H9 (cell line): Measurements from ENCODE around the gene MSI2. TPM values are rescaled to one million over a fixed set of nuclear protein-coding genes. Genes with fewer than 3 reads are reported as not detected.

Source experiments
- DNase-seq: peaks from one replicate; pipeline ENCODE4 v3.0.0-alpha.2; 2017
- H2AFZ ChIP-seq: one replicate; pipeline ENCODE4 v1.6.1; 2013; ENCODE audit warnings: mild to moderate bottlenecking, low read length, control low read depth, moderate library complexity
- H2AK5ac ChIP-seq: 2 replicates; pipeline ENCODE4 v1.6.1; 2013; ENCODE audit warnings: low read length, control low read depth, mixed read lengths; ENCODE audit not compliant: insufficient read length
- H2BK120ac ChIP-seq: one replicate; pipeline ENCODE4 v1.6.1; 2013; ENCODE audit warnings: low read depth, mild to moderate bottlenecking, low read length, control low read depth, inconsistent platforms; ENCODE audit not compliant: poor library complexity, severe bottlenecking
- H2BK12ac ChIP-seq: 2 replicates; pipeline ENCODE4 v1.6.1; 2013; ENCODE audit warnings: low read length, control low read depth, mixed read lengths, low read depth; ENCODE audit not compliant: insufficient read length
- H2BK15ac ChIP-seq: 2 replicates; pipeline ENCODE4 v1.6.1; 2013; ENCODE audit warnings: low read depth, low read length, control low read depth
- H2BK20ac ChIP-seq: one replicate; pipeline ENCODE4 v1.6.1; 2013; ENCODE audit warnings: low read depth, mild to moderate bottlenecking, low read length, control low read depth, inconsistent platforms; ENCODE audit not compliant: poor library complexity, severe bottlenecking
- H2BK5ac ChIP-seq: 2 replicates; pipeline ENCODE4 v1.6.1; 2013; ENCODE audit warnings: low read length, control low read depth, mixed read lengths; ENCODE audit not compliant: insufficient read length
- H3K14ac ChIP-seq: 2 replicates; pipeline ENCODE4 v1.6.1; 2013; ENCODE audit warnings: low read length, control low read depth; ENCODE audit not compliant: insufficient read depth
- H3K18ac ChIP-seq: 2 replicates; pipeline ENCODE4 v1.6.1; 2013; ENCODE audit warnings: low read depth, mild to moderate bottlenecking, mixed read lengths, low read length, control low read depth; ENCODE audit not compliant: insufficient read length
- H3K23ac ChIP-seq: 2 replicates; pipeline ENCODE4 v1.6.1; 2013; ENCODE audit warnings: low read length, control low read depth, mixed read lengths, low read depth; ENCODE audit not compliant: insufficient read length
- H3K23me2 ChIP-seq: 2 replicates; pipeline ENCODE4 v1.6.1; 2013; ENCODE audit warnings: low read depth, mild to moderate bottlenecking, mixed read lengths, low read length, control low read depth; ENCODE audit not compliant: insufficient read length, poor library complexity, severe bottlenecking
- H3K27ac ChIP-seq: 2 replicates; pipeline ENCODE4 v1.5.1; 2013; ENCODE audit warnings: low read length, control low read depth, mixed read lengths, low read depth; ENCODE audit not compliant: insufficient read length
- H3K27me3 ChIP-seq: 2 replicates; pipeline ENCODE4 v1.6.1; 2013; ENCODE audit warnings: low read length, control low read depth, inconsistent platforms; ENCODE audit not compliant: insufficient read depth
- H3K4ac ChIP-seq: 2 replicates; pipeline ENCODE4 v1.6.1; 2013; ENCODE audit warnings: low read depth, mild to moderate bottlenecking, control low read depth, inconsistent platforms, low read length, moderate library complexity
- H3K4me1 ChIP-seq: 2 replicates; pipeline ENCODE4 v1.6.1; 2013; ENCODE audit warnings: low read length, control low read depth, inconsistent platforms; ENCODE audit not compliant: insufficient read depth
- H3K4me2 ChIP-seq: 2 replicates; pipeline ENCODE4 v1.6.1; 2013; ENCODE audit warnings: low read length, control low read depth, mixed read lengths; ENCODE audit not compliant: insufficient read length, insufficient read depth
- H3K56ac ChIP-seq: 2 replicates; pipeline ENCODE4 v1.6.1; 2013; ENCODE audit warnings: low read depth, mild to moderate bottlenecking, mixed read lengths, low read length, control low read depth; ENCODE audit not compliant: insufficient read length
- H3K79me1 ChIP-seq: 2 replicates; pipeline ENCODE4 v1.6.1; 2013; ENCODE audit warnings: low read depth, mild to moderate bottlenecking, moderate library complexity, low read length, control low read depth, inconsistent platforms; ENCODE audit not compliant: insufficient read depth, poor library complexity, severe bottlenecking
- H3K79me2 ChIP-seq: 2 replicates; pipeline ENCODE4 v1.6.1; 2013; ENCODE audit warnings: low read length, control low read depth, inconsistent platforms; ENCODE audit not compliant: insufficient read depth
- H3K9ac ChIP-seq: 2 replicates; pipeline ENCODE4 v1.6.1; 2013; ENCODE audit warnings: low read length, control low read depth, mixed read lengths; ENCODE audit not compliant: insufficient read length; ENCODE audit errors: extremely low read depth
- H3K9me3 ChIP-seq: one replicate; pipeline ENCODE4 v1.6.1; 2013; ENCODE audit warnings: low read depth, low read length, inconsistent platforms; ENCODE audit not compliant: control insufficient read depth
- H3T11ph ChIP-seq: one replicate; pipeline ENCODE4 v1.6.1; 2013; ENCODE audit warnings: mild to moderate bottlenecking, low read length, control low read depth, inconsistent platforms
- H4K20me1 ChIP-seq: one replicate; pipeline ENCODE4 v1.6.1; 2013; ENCODE audit not compliant: control insufficient read depth, insufficient read length, insufficient read depth
- H4K5ac ChIP-seq: 2 replicates; pipeline ENCODE4 v1.6.1; 2013; ENCODE audit warnings: low read depth, mild to moderate bottlenecking, mixed read lengths, low read length, control low read depth; ENCODE audit not compliant: insufficient read length
- H4K8ac ChIP-seq: replicated peaks from 2 replicates; pipeline ENCODE4 v1.6.1; 2013; ENCODE audit warnings: low read length, control low read depth, mixed read lengths, low read depth; ENCODE audit not compliant: insufficient read length
- H4K91ac ChIP-seq: 2 replicates; pipeline ENCODE4 v1.6.1; 2013; ENCODE audit warnings: low read depth, mild to moderate bottlenecking, moderate library complexity, mixed read lengths, low read length, control low read depth; ENCODE audit not compliant: insufficient read length
- H3K27ac Mint-ChIP-seq, 3 experiments: 2 replicates in 2 of 3; 3 replicates in 1 of 3; pipeline ENCODE4 v1.8.0; 2020 to 2021; ENCODE audit warnings: mixed read lengths in 3 of 3, mild to moderate bottlenecking in 1 of 3, moderate library complexity in 1 of 3
- H3K27me3 Mint-ChIP-seq: 2 replicates; pipeline ENCODE4 v1.8.0; 2021; ENCODE audit warnings: low read depth, mild to moderate bottlenecking, moderate library complexity, mixed read lengths
- H3K36me3 Mint-ChIP-seq, 3 experiments: 2 replicates in 2 of 3; 3 replicates in 1 of 3; pipeline ENCODE4 v1.8.0; 2020 to 2021; ENCODE audit warnings: low read depth in 3 of 3, mixed read lengths in 3 of 3; ENCODE audit not compliant: insufficient read depth in 1 of 3
- H3K4me1 Mint-ChIP-seq, 2 experiments: 2 replicates each; pipeline ENCODE4 v1.8.0; 2020; ENCODE audit warnings: mixed read lengths in 2 of 2
- H3K4me3 Mint-ChIP-seq, 2 experiments: 2 replicates in 1 of 2; 3 replicates in 1 of 2; pipeline ENCODE4 v1.8.0; 2020 to 2021; ENCODE audit warnings: mild to moderate bottlenecking in 2 of 2, mixed read lengths in 2 of 2, moderate library complexity in 1 of 2
- H3K9me3 Mint-ChIP-seq, 2 experiments: 2 replicates in 1 of 2; 3 replicates in 1 of 2; pipeline ENCODE4 v1.8.0; 2020; ENCODE audit warnings: mild to moderate bottlenecking in 2 of 2, mixed read lengths in 2 of 2, moderate library complexity in 1 of 2
- WGBS: extraction: QIAGEN DNeasy Blood & Tissue Kit; methylation state at CpG from one replicate; pipeline ENCODE4 v1.1.7; 2013; ENCODE audit warnings: missing lambda C conversion rate, low lambda C conversion rate, mixed read lengths; ENCODE audit not compliant: insufficient read length; ENCODE audit errors: extremely low coverage; 5-methylcytosine and 5-hydroxymethylcytosine counted together
- total RNA-seq: library from RNA; stranded (reverse); gene quantifications from 2 replicates; pipeline ENCODE4 v1.2.1, GENCODE V29; 2021
- TF ChIP-seq, protein P1 (sequence below): fragments of 200-600 bp; sonication (generic); conservative IDR thresholded peaks from 3 replicates; pipeline ENCODE4 v1.8.0; 2021; ENCODE audit warnings: antibody characterized with exemption, mild to moderate bottlenecking

The MSI2 gene
- total RNA-seq, 1 experiment from 2014 or later, result 98.5 TPM

GRCh38 chr17:57696050-57696449 lies 439.7 kb downstream of the MSI2 start:
- Histone ChIP-seq H3K27me3 (no peaks in the 10 kb centered on the region), H3K4me2 (no peak overlapping the region), H2AK5ac (no peak overlapping the region), H3K79me2 (no peaks in the 10 kb centered on the region), H3K23me2 (no peaks in the 10 kb centered on the region), H3K27ac (no peak overlapping the region), H3K4me1 (no peaks in the 10 kb centered on the region), H3K23ac (no peak overlapping the region), H3K9me3 (no peaks in the 10 kb centered on the region), H2BK15ac (no peak overlapping the region), H4K8ac (no peak overlapping the region), H3T11ph (no peak overlapping the region), H3K18ac (no peak overlapping the region), H2BK12ac (no peak overlapping the region), H4K5ac (no peak overlapping the region), H2AFZ (no peak overlapping the region), H4K91ac (no peak overlapping the region), H3K79me1 (no peaks in the 10 kb centered on the region), H3K56ac (no peak overlapping the region), H3K4ac (no peak overlapping the region), H2BK120ac (no peak overlapping the region), H2BK5ac (no peak overlapping the region), H3K9ac (no peak overlapping the region), H3K14ac (no peak overlapping the region), H2BK20ac (no peak overlapping the region), H4K20me1 (no peaks in the 10 kb centered on the region)
- DNase-seq, result no peak
- WGBS, result no CpG with 5 or more reads among the region's 3 CpGs
- H3K4me3 Mint-ChIP-seq, result no peak overlapping the region
- TF ChIP-seq, protein P1, sequence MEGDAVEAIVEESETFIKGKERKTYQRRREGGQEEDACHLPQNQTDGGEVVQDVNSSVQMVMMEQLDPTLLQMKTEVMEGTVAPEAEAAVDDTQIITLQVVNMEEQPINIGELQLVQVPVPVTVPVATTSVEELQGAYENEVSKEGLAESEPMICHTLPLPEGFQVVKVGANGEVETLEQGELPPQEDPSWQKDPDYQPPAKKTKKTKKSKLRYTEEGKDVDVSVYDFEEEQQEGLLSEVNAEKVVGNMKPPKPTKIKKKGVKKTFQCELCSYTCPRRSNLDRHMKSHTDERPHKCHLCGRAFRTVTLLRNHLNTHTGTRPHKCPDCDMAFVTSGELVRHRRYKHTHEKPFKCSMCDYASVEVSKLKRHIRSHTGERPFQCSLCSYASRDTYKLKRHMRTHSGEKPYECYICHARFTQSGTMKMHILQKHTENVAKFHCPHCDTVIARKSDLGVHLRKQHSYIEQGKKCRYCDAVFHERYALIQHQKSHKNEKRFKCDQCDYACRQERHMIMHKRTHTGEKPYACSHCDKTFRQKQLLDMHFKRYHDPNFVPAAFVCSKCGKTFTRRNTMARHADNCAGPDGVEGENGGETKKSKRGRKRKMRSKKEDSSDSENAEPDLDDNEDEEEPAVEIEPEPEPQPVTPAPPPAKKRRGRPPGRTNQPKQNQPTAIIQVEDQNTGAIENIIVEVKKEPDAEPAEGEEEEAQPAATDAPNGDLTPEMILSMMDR, result no peak
- peaks cover 9 to 10% of the 10 kb centered on the region in 2 experiments for H3K4me1 Mint-ChIP-seq
- H3K9me3 Mint-ChIP-seq, result peaks cover 8 to 15% of the 10 kb centered on the region in 2 experiments
- peaks cover 4% of the 10 kb centered on the region for H3K27me3 Mint-ChIP-seq
- no peak overlapping the region for H3K27ac Mint-ChIP-seq
- peaks cover 0 to 14% (median 5%) of the 10 kb centered on the region in 3 experiments; a peak in 5 of 7 replicates for H3K36me3 Mint-ChIP-seq
